Left kidney (tissue), 2 donors: ENCODE measurements around the gene PPP2R2C. TPM values are rescaled to one million over a fixed set of nuclear protein-coding genes. Genes with fewer than 3 reads are reported as not detected.

Experiments used
- DNase-seq: peaks from one replicate; pipeline ENCODE4 v3.0.0-alpha.2; 2013
- polyA plus RNA-seq: library from polyadenylated mRNA; unstranded; fragments of 120-200 nt; gene quantifications from one replicate; pipeline ENCODE4 v1.2.1, GENCODE V29; 2013; ENCODE audit not compliant: insufficient read length

The PPP2R2C gene
- polyA plus RNA-seq, 1 donor, result 0.40 TPM

DNA sequence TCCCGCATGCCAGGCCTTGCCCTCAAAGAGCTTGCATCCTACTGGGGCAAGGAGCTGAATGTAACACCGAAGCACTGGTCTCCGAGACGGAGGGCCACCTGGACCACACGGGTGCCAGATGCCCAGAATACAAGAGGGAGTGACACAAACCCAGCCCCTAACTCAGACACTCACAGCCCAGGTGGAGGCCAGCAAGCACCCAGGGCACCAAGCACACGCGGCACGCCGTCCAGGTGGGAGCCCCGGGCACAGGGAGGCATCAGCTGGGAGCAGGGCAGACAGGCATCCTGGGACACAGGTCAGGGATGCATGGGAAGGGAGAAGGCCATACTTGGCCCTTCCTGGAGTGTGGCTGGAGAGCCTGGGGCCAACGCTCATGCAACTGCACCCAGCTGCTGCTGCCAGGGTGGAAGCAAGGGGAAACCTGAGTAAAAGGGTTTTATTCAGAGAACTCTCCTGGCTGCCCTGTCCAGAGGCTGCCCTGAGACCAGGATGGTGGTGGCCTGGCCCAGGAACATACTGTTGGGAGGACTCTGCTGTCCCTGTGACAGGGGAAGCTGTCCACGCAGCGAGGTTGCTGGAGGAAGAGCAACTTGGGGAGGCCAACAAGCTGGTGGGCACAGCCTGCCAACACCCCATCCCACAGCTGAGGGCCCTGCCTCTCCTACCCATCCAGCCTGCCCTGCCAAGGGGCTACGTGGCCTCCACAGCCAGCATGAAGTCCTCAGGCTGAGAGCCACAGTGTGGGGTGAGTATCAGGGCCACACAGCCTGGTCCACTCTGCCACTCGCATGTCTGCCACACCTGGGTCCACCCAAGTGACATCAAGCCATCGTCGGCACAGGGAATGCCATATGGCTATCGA is 22.2 kb upstream of the PPP2R2C start:
- DNase-seq, result no peak

DNA sequence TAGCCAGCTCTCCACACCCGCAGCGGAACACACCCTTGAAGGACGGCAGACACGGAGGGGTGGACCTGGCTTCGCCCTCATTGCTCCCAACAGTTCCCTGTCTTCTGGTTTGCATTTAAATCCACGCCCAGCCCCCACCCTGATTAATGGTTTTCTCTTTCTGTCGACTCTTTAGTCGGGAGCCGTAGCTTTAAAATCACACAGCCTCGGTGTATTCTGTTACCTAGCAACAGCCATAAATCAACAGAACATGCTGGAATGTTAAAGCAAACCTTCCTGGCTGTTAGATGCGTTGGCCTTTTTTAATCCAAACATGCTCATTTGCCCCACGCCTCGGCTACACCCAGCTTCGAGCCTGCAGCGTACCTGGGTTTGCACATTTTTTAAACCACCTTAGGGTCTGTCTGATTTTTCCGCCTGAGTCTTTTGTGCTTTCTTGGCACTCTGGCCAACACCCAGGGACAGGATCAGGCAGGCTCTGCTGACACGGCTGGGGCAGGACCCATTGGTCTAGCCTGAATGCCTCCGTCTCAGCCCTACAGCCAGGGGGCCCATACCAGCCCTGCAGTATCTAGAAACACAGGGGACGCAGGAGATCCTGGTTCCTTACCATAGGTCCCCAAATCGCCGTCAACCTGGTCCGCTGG is 21.4 kb upstream of the PPP2R2C start:
- DNase-seq, result peak; percentile 66

DNA sequence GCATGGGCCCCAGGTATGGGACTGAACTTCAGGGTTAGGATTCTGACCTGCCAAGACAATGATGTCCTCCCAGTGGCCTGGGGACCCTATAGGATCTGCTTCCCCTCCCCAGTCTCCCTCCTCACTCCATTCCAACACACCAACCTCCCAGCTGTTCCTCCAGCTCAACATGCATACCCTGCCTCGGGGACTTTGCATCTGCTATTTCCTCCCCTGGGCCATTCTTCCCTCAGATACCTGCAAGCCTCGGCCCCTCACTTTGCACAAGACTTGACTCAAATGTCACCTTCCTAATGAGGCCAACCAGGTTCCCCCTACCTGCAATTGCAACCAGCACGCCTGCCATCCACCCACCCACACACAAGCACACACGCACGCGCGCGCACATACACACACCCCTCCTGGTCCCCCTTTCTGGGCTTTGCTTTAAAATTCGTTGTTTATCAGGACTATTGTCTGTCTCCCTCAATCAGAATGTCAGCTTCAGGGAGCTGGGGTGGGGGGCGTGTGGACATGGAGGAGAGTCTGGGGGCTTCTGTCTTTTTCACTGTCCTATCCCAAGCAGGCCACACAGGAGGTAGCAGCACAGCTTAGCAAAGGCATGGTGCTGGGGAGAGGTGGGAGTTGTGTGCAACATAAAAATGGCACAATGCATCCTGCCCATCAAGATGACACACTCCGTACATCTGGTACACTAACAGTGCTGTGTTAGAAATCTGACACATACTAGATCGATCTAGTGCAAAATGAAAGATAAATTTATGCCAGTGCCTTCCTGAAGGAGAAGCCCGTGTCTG is 20.6 kb upstream of the PPP2R2C start:
- no peak for DNase-seq

DNA sequence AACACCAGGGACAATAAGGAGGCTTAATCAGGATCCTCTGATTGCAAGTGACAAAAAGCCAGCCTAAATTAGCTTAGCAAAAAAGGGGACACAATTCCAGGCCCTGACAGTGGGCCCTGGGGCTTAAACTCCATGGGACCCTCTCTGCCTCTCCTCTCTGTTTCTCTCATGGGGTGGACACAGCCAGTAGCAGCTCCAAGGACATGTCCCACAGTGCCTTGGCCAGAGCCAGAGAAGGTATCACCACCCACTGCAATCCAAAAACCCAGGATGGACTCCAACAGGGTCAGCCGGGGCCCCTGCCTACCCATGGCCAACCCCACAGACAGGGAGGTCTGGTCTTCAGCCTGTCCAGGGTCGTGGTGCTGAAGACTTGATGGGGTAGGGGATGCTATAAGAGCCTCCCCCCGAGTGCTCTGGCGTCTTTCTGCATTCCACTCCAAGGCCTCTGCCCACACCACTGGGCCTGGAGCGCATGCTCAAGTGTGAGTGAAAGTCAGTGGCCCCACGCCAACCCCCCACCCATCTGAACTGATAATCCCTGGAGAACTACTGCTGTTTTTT is 19.7 kb upstream of the PPP2R2C start:
- no peak for DNase-seq

DNA sequence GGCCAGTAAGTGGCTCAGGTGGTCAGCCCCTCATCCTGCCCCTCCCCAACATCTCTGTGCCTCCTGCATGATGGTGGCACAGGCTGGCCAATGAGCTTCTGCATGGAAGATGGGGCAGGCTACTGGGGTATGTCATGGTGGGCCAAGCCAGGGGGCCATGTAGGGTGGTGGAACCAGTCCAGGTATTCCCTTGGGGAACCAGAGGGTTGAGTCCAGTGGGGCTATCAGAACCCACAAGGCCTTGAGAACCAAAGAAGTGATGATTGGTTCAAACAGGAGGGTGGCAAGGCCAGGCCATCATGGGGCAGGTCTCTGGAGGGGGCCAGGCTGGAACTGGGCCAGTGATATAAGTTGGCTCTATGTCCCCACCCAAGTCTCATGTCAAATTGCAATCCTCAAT is 18.8 kb upstream of the PPP2R2C start:
- no peak for DNase-seq

DNA sequence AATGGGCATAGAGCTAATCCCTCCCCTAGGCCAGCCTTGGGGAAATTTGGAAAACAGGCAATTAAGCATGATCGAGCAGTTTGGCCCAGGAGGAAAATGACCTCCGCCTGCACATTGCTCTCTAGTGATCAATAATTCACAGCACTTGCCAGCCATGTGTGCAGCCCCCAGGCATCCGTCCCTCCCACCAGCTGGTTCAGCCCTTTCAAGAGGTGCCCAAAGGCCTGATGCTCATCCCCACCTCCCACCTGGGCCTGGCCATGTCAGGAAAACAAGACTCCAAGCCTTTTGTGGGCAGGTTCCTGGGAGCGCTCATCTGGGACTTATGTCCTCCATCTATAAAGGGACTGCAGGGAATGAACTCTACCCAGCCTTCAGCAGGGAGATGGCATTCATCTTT is 17.5 kb upstream of the PPP2R2C start:
- no peak for DNase-seq

DNA sequence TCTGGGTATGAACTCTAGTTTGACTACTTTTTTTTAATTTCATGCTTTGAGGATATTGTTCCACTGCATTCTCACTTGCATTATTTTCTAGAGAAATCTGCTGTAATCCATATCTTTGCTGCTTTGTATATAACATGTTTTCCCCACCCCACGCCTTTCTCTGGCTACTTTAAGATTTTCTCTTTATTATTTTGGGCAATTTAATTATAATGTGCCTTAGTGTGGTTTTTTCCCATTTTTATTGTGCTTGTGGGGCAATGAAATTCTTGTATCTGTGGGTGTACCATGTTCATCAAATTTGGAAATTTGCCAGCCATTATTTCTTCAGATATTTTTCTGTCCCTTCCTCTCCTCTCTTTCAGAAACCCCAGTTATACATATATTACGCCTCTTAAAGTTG is 15.1 kb upstream of the PPP2R2C start:
- no peak for DNase-seq

DNA sequence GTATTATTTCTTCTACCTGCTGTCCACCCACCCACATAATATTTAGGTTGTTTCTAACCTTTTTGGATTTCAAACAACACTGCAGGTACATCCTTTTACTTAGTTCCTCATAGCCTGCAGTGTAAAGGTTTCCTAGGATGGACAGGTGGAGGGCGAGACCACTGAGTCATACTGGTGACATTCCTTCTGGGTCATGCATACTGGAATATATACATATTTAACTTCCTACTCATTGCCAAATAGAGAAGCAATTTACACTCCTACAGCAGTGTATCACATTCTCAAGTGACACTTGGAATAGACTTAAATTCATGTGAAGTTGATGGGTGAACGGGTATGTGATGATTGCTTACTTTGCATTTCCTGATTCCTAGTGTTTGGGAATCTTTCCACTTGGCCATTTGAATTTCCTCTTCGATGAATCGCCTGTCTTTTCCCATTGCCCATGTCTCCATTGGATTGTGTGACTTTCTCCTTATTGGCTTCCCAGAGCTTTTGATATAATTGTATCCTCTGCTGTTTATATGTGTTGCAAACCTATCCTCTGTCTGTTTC is 8.2 kb upstream of the PPP2R2C start:
- DNase-seq, result no peak

DNA sequence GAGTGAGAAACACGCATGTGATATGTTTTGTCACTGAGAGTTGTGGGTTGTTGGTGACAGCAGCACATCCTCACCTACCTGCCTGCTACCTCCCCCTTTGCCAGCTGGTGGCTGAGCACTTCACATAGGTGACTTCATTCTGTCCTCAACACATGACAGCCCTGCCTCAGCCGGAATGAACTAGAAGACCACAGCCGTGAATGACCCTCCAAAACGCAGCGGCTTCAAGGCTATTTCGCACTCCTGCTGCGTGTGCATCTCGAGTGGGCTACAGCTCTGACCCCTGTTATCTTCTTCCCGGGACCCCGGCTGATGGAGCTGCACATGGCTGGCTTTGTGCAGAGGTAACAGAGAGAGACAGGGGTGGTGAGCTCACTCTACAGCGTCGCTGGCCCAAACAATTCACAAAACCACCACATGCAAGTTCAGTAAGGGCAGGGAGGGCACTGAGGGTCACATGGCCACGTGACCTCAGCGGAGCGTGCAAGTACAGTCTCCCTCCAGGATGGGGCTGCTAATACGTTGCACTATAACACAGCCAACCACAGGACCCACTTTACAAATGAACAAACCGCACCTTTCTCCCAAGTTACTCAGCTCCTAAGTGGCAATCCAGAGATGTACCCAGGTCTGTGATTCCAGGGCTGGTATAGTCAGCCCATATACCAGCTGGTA is 6.3 kb upstream of the PPP2R2C start:
- DNase-seq, result no peak

DNA sequence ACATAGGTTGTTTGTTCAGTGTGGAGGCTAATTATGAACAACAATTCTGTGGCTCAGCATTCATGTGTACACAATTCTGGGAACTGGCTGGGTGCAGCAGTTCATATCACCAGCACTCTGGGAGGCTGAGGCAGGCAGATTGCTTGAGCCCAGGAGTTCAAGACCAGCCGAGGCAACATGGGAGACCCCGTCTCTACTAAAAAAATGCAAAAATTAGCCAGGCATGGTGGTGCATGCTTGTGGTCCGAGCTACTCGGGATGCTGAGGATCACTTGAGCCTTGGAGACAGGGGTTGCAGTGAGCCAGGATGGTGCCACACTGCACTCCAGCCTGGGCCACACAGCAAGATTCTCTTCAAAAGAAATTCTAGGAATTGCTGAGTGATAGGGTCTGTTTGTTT is 4.5 kb upstream of the PPP2R2C start:
- no peak for DNase-seq

DNA sequence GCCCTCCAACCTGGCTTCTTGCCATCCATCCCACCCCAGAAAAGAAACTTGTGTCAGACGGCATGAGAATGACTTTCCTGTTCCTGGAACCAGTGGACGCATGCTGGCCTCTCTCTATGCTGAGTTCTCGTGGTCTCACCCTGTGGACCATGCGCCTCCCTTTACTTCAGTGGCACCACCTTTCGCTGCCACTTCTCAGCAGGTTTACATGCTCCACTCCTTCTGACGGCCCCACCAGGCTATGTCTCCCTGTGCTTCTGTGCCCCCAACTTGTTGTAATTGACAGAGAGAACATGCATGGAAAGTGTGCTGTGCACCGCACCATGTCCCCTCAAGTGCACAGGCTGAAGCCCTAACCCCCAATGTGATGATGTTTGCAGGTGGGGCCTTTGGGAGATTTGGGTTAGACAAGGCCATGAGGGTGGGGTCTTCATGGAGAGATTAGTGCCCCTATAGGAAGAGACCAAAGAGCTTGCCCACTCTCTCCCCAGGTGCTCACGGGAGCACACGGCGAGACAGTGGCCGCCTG is 3.1 kb upstream of the PPP2R2C start:
- no peak for DNase-seq

DNA sequence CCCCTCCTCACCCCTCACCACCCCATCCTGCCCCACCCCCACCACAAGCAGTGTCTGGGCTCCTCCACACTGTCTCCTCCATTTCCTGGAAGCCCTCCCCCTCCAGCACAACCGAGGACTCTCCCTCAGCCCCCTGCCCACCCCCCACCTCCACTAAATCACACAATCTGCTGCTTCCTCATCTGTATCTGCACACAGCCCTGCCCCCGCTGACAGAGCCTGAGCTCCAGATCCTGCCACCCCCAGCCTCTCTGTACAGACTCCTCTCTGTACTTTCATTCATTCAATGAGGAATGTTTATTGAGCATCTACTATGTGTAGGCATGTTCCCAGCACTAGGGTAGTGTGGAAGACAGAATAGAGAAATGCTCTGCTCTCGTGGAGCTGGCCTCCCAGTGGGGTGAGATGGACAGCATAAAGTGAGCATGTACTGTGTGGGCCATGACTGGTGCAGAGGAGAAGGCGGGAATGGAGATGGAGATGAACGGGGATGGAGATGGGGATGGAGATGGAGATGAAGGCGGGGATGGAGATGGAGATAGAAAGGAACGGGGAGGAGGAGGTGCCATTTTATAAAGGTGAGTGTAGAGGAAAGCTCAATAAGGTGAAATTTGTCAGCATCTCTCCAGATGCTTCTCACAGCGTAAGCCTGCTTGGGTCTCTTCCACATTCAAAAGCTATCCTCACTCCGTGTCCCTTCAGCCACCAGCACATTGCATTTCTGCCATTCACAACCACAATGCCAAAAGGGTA is 2.5 kb upstream of the PPP2R2C start:
- DNase-seq, result no peak

DNA sequence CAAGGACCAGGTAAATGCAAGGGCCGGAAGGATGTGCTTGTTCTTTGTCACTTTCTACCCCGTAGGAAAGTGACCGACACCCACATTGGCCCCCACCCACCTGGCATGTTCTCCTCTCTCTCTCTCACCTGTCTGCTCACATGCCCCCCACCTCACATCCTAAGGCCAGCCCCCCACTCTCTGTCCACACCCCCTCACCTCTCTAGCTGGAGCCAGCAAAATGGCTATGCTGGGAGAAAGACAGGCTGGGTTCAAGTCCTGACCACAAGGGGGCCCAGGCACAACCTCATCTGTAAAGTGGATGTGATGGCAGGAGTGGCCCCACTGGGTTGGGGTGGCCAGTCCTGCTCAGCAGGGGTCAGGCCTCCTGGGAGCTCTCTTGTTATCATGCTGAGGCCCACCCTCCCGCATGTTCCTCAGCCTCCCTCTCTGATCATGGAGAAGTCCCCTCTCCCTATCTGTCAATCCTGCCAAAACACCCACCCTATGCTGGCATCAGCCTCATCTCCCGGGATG is 1.7 kb upstream of the PPP2R2C start:
- DNase-seq, result no peak

DNA sequence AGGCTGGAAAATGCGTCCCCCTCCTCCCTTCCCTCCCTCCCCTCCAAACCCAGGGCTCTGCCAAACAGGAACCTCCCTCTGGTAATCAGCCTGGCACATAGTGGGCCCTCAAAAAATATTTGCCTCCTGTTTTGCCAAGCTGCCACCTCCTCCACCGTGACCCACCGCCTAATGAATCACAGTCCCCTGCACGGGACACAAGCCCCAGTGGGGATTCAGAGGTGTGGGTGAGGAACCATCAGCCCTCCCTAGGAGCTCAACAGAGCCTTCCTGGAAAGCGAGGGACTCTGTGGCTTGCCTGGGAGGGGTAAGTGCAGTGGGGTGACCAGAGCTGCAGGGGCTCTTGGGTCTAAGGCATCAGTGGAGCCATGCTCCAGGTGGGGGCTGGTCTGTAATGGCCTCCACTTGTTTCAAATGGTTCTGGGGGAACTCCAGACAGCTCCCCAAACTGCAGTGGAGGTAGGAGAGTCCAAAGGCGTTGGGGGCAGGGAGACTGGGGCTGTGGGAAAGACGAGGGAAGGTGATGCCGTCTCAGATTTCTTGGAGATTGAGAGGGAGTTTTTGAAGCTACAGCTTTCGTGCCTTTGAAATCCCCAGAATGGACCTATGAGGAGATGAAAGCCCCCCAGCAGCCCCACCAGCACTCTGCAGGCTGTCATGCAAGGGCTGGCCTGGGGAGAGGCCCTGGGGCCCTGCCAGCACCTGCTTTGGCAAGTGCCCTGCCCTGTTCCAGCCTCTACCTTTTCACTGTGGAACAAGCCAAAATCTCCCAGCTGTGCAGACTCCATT is 1.0 kb upstream of the PPP2R2C start:
- no peak for DNase-seq

DNA sequence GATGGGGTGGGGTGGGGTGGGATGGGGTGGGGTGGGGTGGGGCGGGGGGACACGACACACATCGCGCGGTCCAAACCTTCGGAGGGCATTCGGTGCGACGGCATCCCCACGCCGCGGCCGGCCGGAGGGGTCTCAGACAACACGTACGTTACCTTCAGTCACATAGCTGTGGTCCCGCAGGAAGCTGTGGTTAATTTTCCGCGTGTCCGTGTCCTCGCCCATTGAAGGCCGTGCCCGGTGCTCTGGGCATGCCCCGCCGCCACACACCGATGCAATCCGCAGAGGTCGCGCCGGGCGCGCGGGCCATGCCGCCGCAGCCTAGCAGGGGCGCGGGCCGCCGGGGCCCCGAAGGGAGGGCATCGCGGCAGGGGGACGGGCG is 417 bp downstream of the PPP2R2C start:
- DNase-seq, result no peak

DNA sequence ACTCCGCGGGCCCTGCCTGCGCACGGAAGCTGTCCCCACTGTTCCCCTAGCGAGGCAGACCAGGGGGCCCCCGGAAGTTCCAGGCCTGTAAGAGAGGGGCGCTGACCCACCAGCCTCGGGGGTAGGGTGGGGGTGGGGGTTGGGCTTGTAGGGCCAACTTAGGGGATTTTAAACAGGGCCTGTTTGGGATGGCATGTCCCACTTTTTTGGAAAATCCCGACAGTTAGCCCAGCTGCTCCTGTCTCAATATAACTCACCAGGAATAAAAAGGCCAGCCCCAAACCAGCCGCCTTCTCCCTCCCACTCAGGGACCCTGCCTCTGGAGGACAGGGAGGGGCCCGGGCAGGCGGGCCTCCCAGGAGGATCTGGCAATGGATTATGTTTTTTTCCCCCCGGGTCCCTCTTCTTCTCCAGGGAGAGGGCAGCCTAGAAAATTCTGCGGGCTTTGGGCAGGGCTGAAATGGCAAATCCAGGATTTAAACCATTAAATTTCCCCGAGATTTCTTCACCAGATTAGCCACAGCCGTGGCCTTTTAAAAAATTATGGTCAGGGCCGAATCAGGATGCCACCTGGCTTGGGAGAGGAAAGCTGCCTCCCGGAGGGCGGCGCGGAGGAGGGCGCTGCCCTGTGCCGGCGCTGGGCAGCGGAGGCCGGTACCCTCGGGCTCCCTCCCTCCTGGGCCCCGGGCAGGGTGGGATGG is 957 bp downstream of the PPP2R2C start:
- DNase-seq, result no peak

DNA sequence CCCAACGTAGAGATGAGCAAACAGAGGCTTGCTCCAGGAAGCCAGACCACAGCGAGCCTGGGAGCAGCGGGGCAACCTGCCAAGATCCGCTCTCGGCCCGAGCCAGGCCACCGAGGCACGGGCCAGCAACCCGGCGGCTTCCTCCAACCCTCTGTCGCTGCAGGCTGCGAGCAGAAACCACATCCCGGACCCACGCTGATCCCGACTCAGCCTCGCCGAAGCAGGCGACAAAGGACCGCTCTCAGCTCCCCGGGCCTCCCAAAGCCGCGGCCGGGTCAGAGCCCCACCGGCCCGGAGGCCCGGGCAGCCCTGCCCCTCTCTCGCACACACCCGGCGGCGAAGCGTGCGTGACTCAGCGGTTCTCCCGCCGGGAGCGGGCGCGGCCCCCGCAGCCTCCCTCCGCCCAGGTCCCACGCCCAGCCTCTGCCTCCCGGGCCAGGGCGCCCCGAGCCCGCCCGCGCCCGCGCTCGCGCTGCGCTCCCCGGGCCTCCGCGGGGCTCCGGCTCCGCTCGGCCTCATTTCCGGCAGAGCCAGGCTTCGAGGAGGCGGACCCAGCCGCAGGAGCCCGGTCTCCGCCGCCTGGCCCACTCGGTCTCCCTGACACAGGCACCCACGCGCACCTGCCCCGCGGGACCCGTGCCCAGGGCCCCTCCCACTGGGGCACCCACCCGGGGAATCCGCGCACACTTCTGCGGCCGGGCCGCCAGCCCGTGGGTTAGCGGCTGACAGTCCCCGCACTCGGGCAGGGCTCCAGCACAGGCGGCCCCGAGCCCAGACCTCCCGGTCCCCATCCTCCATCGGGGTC is 1.7 kb downstream of the PPP2R2C start:
- DNase-seq, result no peak

DNA sequence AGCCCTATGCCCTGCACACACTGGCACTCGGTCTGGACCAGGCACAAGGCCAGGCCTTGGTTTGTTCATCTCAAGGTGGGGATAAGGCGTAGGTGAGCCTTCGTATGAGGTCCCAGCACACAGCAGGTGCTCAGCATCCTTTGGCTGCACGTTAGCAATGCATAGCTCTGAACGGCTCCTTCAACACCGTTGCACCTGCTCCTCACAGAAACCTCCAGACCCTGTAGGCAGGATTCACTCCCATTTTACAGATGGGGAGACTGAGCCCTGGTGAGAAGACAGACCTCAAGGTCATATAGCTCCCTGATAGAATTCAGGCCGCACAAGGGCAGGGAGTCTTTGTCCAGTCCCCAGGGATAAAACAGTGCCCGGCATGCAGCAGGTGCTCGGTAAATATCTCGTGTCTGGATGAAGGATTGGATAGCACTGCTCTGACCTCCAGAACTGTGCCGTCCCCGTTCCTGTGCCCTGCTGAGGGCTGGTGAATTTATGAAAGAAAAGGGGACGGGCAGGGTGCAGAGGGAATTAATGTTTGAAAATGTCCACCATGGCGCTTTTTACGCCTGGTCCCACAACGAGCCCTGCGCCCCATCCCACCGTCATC is 2.4 kb downstream of the PPP2R2C start:
- DNase-seq, result no peak
